ENCODE data around the gene EP400. TPM values are rescaled to one million over a fixed set of nuclear protein-coding genes. Genes with fewer than 3 reads are reported as not detected.
"Not testable (repeated sequence)": the region's sequence is repeated elsewhere in the genome, so short reads cannot be mapped to it uniquely, and the experiment has no call there.

Gene EP400
- total and polyA plus RNA-seq, 2 of the 4 experiments (the other 2 are of a cell fraction) = 4.3 to 11.4 TPM

GRCh38 chr12:132051718-132052117 lies 102.0 kb downstream of the EP400 start:
- H3K9me1 ChIP-seq (ENCODE audit: insufficient read depth, low read length); H3K56ac ChIP-seq (ENCODE audit: extremely low read depth, insufficient read depth, low read length); H3K14ac ChIP-seq (replicated peaks; ENCODE audit: low read depth, low read length); H4K5ac ChIP-seq (ENCODE audit: low read depth, low read length); H3K4ac ChIP-seq (ENCODE audit: low read depth, low read length); H3K9ac ChIP-seq (ENCODE audit: low read depth, low read length); H3K27ac ChIP-seq (ENCODE audit: insufficient read depth, low read length); in situ Hi-C loops (cut with MboI; ENCODE audit: low sequenced_read_pairs); ATAC-seq (ENCODE audit: low read depth); H4K91ac ChIP-seq (ENCODE audit: insufficient read depth, low read depth, low read length); H2BK120ac ChIP-seq (ENCODE audit: low read depth, low read length); H3K27me3 ChIP-seq (ENCODE audit: control insufficient read depth, insufficient read depth, low read length); H3K18ac ChIP-seq (ENCODE audit: low read depth, low read length); H3K9me3 ChIP-seq (ENCODE audit: control insufficient read depth, insufficient read depth, low read length); H4K20me1 ChIP-seq (ENCODE audit: insufficient read depth, low read length); BruUV-seq (replicated peaks); H3K23ac ChIP-seq (ENCODE audit: low read depth, low read length); H3K4me1 ChIP-seq (ENCODE audit: control insufficient read depth, insufficient read depth, low read length); H2AK5ac ChIP-seq (ENCODE audit: low read depth, low read length); intact Hi-C loops (cut with micrococcal nuclease); POLR2A ChIA-PET (ENCODE audit: unreplicated experiment); H3K4me2 ChIP-seq (ENCODE audit: low read depth, low read length); H2BK20ac ChIP-seq (ENCODE audit: low read depth, low read length); H2AFZ ChIP-seq (replicated peaks; ENCODE audit: low read length, poor library complexity); H4K8ac ChIP-seq (ENCODE audit: low read depth in 2 of 2, low read length in 2 of 2); H2BK5ac ChIP-seq (ENCODE audit: low read depth, low read length, poor library complexity, severe bottlenecking); H2AK9ac ChIP-seq (replicated peaks; ENCODE audit: low read depth, low read length, poor library complexity); CTCF ChIA-PET; dilution Hi-C loops (cut with HindIII; ENCODE audit: low sequenced_read_pairs, unreplicated experiment); H3K4me3 ChIP-seq (ENCODE audit: insufficient read depth, low read depth, low read length); H2BK15ac ChIP-seq (ENCODE audit: low read depth, low read length): not testable (repeated sequence)
- DNase-seq = peak; percentile 27
- 83% methylated on average over 2 of the region's 13 CpGs; no CpG with 5 or more reads in 1 of the 2 experiments for WGBS, 2 experiments (ENCODE audit: extremely low coverage in 2 of 2, insufficient read length in 1 of 2)
- peaks cover 11 to 12% of the 10 kb centered on the region in 2 experiments for H3K79me1 ChIP-seq (ENCODE audit: low read depth in 1 of 2, low read length in 2 of 2)
- TF ChIP-seq CTCF (conservative IDR thresholded peaks at IDR 0.05; ENCODE audit: low read depth, low read length) (peak; percentile 33; the same call in 1 of the 2 replicates), RAD21 (IDR thresholded peaks at IDR 0.05; ENCODE audit: low read length) (0 out of 2 replicates have a peak, but pooled peaks have one; percentile 21)
- peaks cover 64% of the 10 kb centered on the region for H3K36me3 ChIP-seq (ENCODE audit: control insufficient read depth, insufficient read depth, low read length)
